IMR-90 (cell line): ENCODE data around the gene TMPRSS11E. TPM values are rescaled to one million over a fixed set of nuclear protein-coding genes. Genes with fewer than 3 reads are reported as not detected.

ENCODE experiments used
- ATAC-seq: fragments of 200-7000 bp; cut with Tn5 transposase; 2 replicates; pipeline ENCODE4 v1.9.1; 2020; ENCODE audit warnings: low read depth, mild to moderate bottlenecking, moderate library complexity
- Bru-seq: library from RNA; stranded (reverse); fragments of 400-500 nt; gene quantifications from one replicate; lab custom pipeline; 2021; lab: Mats Ljungman, UMichigan
- BruChase-seq, 2 experiments: library from RNA; stranded (reverse); fragments of 400-500 nt; gene quantifications; one replicate each; lab custom pipeline; 2021; lab: Mats Ljungman, UMichigan
- BruUV-seq: library from RNA; stranded (reverse); fragments of 400-500 nt; replicated peaks from 2 replicates; lab custom pipeline; 2021; lab: Mats Ljungman, UMichigan
- CTCF ChIA-PET: fragments of 300-600 bp; formaldehyde crosslinking; extraction: SDS; loops from one replicate; lab custom pipeline; 2021; ENCODE audit warnings: antibody characterized with exemption; lab: Yijun Ruan, JAX
- POLR2A ChIA-PET: fragments of 300-600 bp; sonication (Branson Sonifier 250); formaldehyde crosslinking; loops from one replicate; lab custom pipeline; 2022; ENCODE audit warnings: antibody characterized with exemption; ENCODE audit not compliant: unreplicated experiment; lab: Charles Lee
- DNase-seq: peaks from one replicate; pipeline ENCODE4 v3.0.0; 2013
- H2AFZ ChIP-seq: replicated peaks from 2 replicates; pipeline ENCODE3; 2013; ENCODE audit warnings: low read length, mild to moderate bottlenecking; ENCODE audit not compliant: poor library complexity
- H2AK5ac ChIP-seq: 2 replicates; pipeline ENCODE4 v1.6.1; 2013; ENCODE audit warnings: low read depth, low read length, inconsistent platforms
- H2AK9ac ChIP-seq: replicated peaks from 2 replicates; pipeline ENCODE3; 2013; ENCODE audit warnings: mild to moderate bottlenecking, low read depth, low read length, moderate library complexity; ENCODE audit not compliant: poor library complexity
- H2BK120ac ChIP-seq: 2 replicates; pipeline ENCODE4 v1.6.1; 2013; ENCODE audit warnings: low read depth, low read length, inconsistent platforms
- H2BK15ac ChIP-seq: 3 replicates; pipeline ENCODE4 v1.6.1; 2013; ENCODE audit warnings: low read depth, low read length, inconsistent platforms
- H2BK20ac ChIP-seq: 2 replicates; pipeline ENCODE4 v1.6.1; 2013; ENCODE audit warnings: low read depth, mild to moderate bottlenecking, inconsistent platforms, low read length, moderate library complexity
- H2BK5ac ChIP-seq: 2 replicates; pipeline ENCODE4 v1.6.1; 2013; ENCODE audit warnings: mild to moderate bottlenecking, low read depth, low read length, inconsistent platforms; ENCODE audit not compliant: poor library complexity, severe bottlenecking
- H3K14ac ChIP-seq: replicated peaks from 2 replicates; pipeline ENCODE4 v1.6.1; 2013; ENCODE audit warnings: low read depth, low read length, inconsistent platforms
- H3K18ac ChIP-seq: 2 replicates; pipeline ENCODE4 v1.6.1; 2013; ENCODE audit warnings: low read depth, low read length, control low read depth
- H3K23ac ChIP-seq: 2 replicates; pipeline ENCODE4 v1.6.1; 2013; ENCODE audit warnings: low read depth, low read length, inconsistent platforms
- H3K27ac ChIP-seq: 2 replicates; pipeline ENCODE4 v1.5.1; 2013; ENCODE audit warnings: mild to moderate bottlenecking, control low read depth, low read length; ENCODE audit not compliant: insufficient read depth
- H3K27me3 ChIP-seq: 2 replicates; pipeline ENCODE4 v1.6.1; 2013; ENCODE audit warnings: low read length; ENCODE audit not compliant: control insufficient read depth, insufficient read depth
- H3K36me3 ChIP-seq: 2 replicates; pipeline ENCODE4 v1.6.1; 2013; ENCODE audit warnings: low read length, mixed read lengths; ENCODE audit not compliant: control insufficient read depth, insufficient read depth
- H3K4ac ChIP-seq: 2 replicates; pipeline ENCODE4 v1.6.1; 2013; ENCODE audit warnings: low read depth, low read length, inconsistent platforms
- H3K4me1 ChIP-seq: 2 replicates; pipeline ENCODE4 v1.6.1; 2013; ENCODE audit warnings: low read length, mixed read lengths; ENCODE audit not compliant: control insufficient read depth, insufficient read depth
- H3K4me2 ChIP-seq: 2 replicates; pipeline ENCODE4 v1.6.1; 2013; ENCODE audit warnings: low read depth, mild to moderate bottlenecking, control low read depth, low read length, moderate library complexity
- H3K4me3 ChIP-seq: 2 replicates; pipeline ENCODE4 v1.5.1; 2013; ENCODE audit warnings: low read depth, mild to moderate bottlenecking, control low read depth, low read length, moderate library complexity; ENCODE audit not compliant: insufficient read depth
- H3K56ac ChIP-seq: 2 replicates; pipeline ENCODE4 v1.6.1; 2013; ENCODE audit warnings: low read length, inconsistent platforms; ENCODE audit not compliant: insufficient read depth; ENCODE audit errors: extremely low read depth
- H3K79me1 ChIP-seq, 2 experiments: 2 replicates each; pipeline ENCODE4 v1.6.1; 2013; ENCODE audit warnings: low read length in 2 of 2, inconsistent platforms in 1 of 2, low read depth in 1 of 2
- H3K9ac ChIP-seq: 2 replicates; pipeline ENCODE4 v1.6.1; 2013; ENCODE audit warnings: low read depth, low read length, control low read depth
- H3K9me1 ChIP-seq: 2 replicates; pipeline ENCODE4 v1.6.1; 2013; ENCODE audit warnings: low read length, inconsistent platforms; ENCODE audit not compliant: insufficient read depth
- H3K9me3 ChIP-seq: 2 replicates; pipeline ENCODE4 v1.6.1; 2013; ENCODE audit warnings: low read length; ENCODE audit not compliant: control insufficient read depth, insufficient read depth
- H4K20me1 ChIP-seq: 2 replicates; pipeline ENCODE4 v1.6.1; 2013; ENCODE audit warnings: low read length, inconsistent platforms; ENCODE audit not compliant: insufficient read depth
- H4K5ac ChIP-seq: 2 replicates; pipeline ENCODE4 v1.6.1; 2013; ENCODE audit warnings: mild to moderate bottlenecking, low read depth, low read length, control low read depth
- H4K8ac ChIP-seq, 2 experiments: 2 replicates each; pipeline ENCODE4 v1.6.1; 2013; ENCODE audit warnings: low read depth in 2 of 2, low read length in 2 of 2, control low read depth in 1 of 2, inconsistent platforms in 1 of 2
- H4K91ac ChIP-seq: 2 replicates; pipeline ENCODE4 v1.6.1; 2013; ENCODE audit warnings: low read depth, low read length, inconsistent platforms; ENCODE audit not compliant: insufficient read depth
- BHLHE40 ChIP-seq: fragments of 150-350 bp; IDR thresholded peaks from 2 replicates; pipeline ENCODE4 v1.6.1; 2016; ENCODE audit warnings: mild to moderate bottlenecking, low read depth, low read length
- CHD1 ChIP-seq: IDR thresholded peaks from 2 replicates; pipeline ENCODE4 v1.6.1; 2012; ENCODE audit warnings: low read depth, low read length, improper control_type of control experiment
- FOS ChIP-seq: fragments of 150-350 bp; IDR thresholded peaks from 2 replicates; pipeline ENCODE4 v1.6.1; 2016; ENCODE audit warnings: low read depth, low read length
- MAFK ChIP-seq: IDR thresholded peaks from 2 replicates; pipeline ENCODE4 v1.6.1; 2012; ENCODE audit warnings: low read depth, low read length, improper control_type of control experiment
- NFE2L2 ChIP-seq: fragments of 150-350 bp; IDR thresholded peaks from 2 replicates; pipeline ENCODE4 v1.6.1; 2016; ENCODE audit warnings: low read depth, mild to moderate bottlenecking, low read length
- WGBS, 2 experiments: methylation state at CpG; one replicate each; pipeline versions ENCODE4 v1.1.5 to v1.1.7; 2013; ENCODE audit warnings: missing lambda C conversion rate in 2 of 2; ENCODE audit not compliant: insufficient read length in 1 of 2; ENCODE audit errors: extremely low coverage in 2 of 2; 5-methylcytosine and 5-hydroxymethylcytosine counted together
- dilution Hi-C: fragments of 300-500 bp; cut with HindIII; formaldehyde crosslinking; loops from one replicate; pipeline ENCODE4 v1.14.3; 2018; ENCODE audit warnings: low sequenced_read_pairs; ENCODE audit not compliant: unreplicated experiment
- in situ Hi-C: fragments of 300-500 bp; cut with MboI; formaldehyde crosslinking; loops from 3 replicates; pipeline ENCODE4 v1.14.3; 2019; ENCODE audit warnings: low sequenced_read_pairs, inconsistent platforms, mixed read lengths
- intact Hi-C: fragments of 100-400 bp; cut with micrococcal nuclease; formaldehyde crosslinking; loops from 2 replicates; pipeline ENCODE4 v1.10.0; 2022
- long read RNA-seq: library from polyadenylated mRNA; unstranded; transcript quantifications from one replicate; pipeline ENCODE4 v2.0.0, GENCODE V29; 2021; ENCODE audit not compliant: unreplicated experiment
- polyA plus RNA-seq, 3 experiments: library from polyadenylated mRNA; depleted of rRNA; stranded (reverse); fragments of >200 nt; gene quantifications; 2 replicates each; pipeline ENCODE4 v1.2.3, GENCODE V29; 2012; ENCODE audit warnings: low replicate concordance in 1 of 3
- total RNA-seq: library from RNA; depleted of rRNA; stranded (reverse); fragments of >200 nt; gene quantifications from 2 replicates; pipeline ENCODE4 v1.2.3, GENCODE V29; 2012; rRNA removed
- TF ChIP-seq, protein P1 (sequence below): conservative IDR thresholded peaks from 2 replicates; pipeline ENCODE4 v1.5.1; 2012; ENCODE audit warnings: mild to moderate bottlenecking, low read depth, low read length, improper control_type of control experiment

Gene TMPRSS11E, protein sequence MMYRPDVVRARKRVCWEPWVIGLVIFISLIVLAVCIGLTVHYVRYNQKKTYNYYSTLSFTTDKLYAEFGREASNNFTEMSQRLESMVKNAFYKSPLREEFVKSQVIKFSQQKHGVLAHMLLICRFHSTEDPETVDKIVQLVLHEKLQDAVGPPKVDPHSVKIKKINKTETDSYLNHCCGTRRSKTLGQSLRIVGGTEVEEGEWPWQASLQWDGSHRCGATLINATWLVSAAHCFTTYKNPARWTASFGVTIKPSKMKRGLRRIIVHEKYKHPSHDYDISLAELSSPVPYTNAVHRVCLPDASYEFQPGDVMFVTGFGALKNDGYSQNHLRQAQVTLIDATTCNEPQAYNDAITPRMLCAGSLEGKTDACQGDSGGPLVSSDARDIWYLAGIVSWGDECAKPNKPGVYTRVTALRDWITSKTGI
- total RNA-seq (not detected in 2 replicates), polyA plus RNA-seq (2012; rRNA removed) (not detected in 2 replicates), Bru-seq, nascent RNA (not detected), BruChase-seq, experiment 1, labeled RNA remaining after a 6-hour chase (percentile 4 among the genes with signal in this experiment), BruChase-seq, experiment 2, labeled RNA remaining after a 2-hour chase (not detected)
- not detected in 2 replicates for polyA plus RNA-seq (2012; cell fraction: cytosol; rRNA removed)
- polyA plus RNA-seq (2012; cell fraction: nucleus; rRNA removed; ENCODE audit: low replicate concordance): not detected in 2 replicates
- long read RNA-seq: 0 reads

GRCh38 chr4:68447201-68447600, at the start of gene TMPRSS11E:
TSS of gene TMPRSS11E (plus strand) at chr4:68447463. CDS start at chr4:68447513, 50 bp downstream.
- TF ChIP-seq, protein P1, sequence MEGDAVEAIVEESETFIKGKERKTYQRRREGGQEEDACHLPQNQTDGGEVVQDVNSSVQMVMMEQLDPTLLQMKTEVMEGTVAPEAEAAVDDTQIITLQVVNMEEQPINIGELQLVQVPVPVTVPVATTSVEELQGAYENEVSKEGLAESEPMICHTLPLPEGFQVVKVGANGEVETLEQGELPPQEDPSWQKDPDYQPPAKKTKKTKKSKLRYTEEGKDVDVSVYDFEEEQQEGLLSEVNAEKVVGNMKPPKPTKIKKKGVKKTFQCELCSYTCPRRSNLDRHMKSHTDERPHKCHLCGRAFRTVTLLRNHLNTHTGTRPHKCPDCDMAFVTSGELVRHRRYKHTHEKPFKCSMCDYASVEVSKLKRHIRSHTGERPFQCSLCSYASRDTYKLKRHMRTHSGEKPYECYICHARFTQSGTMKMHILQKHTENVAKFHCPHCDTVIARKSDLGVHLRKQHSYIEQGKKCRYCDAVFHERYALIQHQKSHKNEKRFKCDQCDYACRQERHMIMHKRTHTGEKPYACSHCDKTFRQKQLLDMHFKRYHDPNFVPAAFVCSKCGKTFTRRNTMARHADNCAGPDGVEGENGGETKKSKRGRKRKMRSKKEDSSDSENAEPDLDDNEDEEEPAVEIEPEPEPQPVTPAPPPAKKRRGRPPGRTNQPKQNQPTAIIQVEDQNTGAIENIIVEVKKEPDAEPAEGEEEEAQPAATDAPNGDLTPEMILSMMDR: no peak
- TF ChIP-seq NFE2L2: no peak
- no peak for TF ChIP-seq CHD1
- no peak for TF ChIP-seq MAFK
- no peak for TF ChIP-seq FOS
- no peak for TF ChIP-seq BHLHE40
- Histone ChIP-seq H3K36me3 (no peaks in the 10 kb centered on the region), H3K56ac (no peak within 1 kb of the TSS), H3K4me3 (no peak within 1 kb of the TSS), H3K27me3 (no peaks in the 10 kb centered on the region), H3K9ac (no peak within 1 kb of the TSS), H3K9me1 (no peaks in the 10 kb centered on the region), H4K20me1 (no peaks in the 10 kb centered on the region), H4K91ac (no peak within 1 kb of the TSS), H2BK5ac (no peak within 1 kb of the TSS), H3K4me1 (no peaks in the 10 kb centered on the region), H3K4ac (no peak within 1 kb of the TSS), H3K27ac (no peak within 1 kb of the TSS), H3K18ac (no peak within 1 kb of the TSS), H2AK9ac (no peak within 1 kb of the TSS), H2BK15ac (no peak within 1 kb of the TSS), H3K9me3 (no peaks in the 10 kb centered on the region), H3K79me1 (no peaks in the 10 kb centered on the region), H3K4me2 (no peak within 1 kb of the TSS), H4K8ac (no peak within 1 kb of the TSS), H2BK120ac (no peak within 1 kb of the TSS), H3K23ac (no peak within 1 kb of the TSS), H4K5ac (no peak within 1 kb of the TSS), H2BK20ac (no peak within 1 kb of the TSS), H3K14ac (no peak within 1 kb of the TSS), H2AFZ (no peak within 1 kb of the TSS), H2AK5ac (no peak within 1 kb of the TSS)
- no TSS peak for BruUV-seq
- WGBS, 2 experiments: no CpG with 5 or more reads among the region's 3 CpGs
- in situ Hi-C loops: no loop called here
- ChIA-PET CTCF (no interaction called here), POLR2A (no interaction called here)
- DNase-seq (no peak), ATAC-seq (no peak)
- dilution Hi-C loops: no loop called here
- intact Hi-C loops: no loop called here
